Smooth muscle cell (in vitro differentiated cells): Measurements from ENCODE around the gene PARK7. TPM values are rescaled to one million over a fixed set of nuclear protein-coding genes. Genes with fewer than 3 reads are reported as not detected.
"Not testable (repeated sequence)": the region's sequence is repeated elsewhere in the genome, so short reads cannot be mapped to it uniquely, and the experiment has no call there.

Experiments
- DNase-seq: peaks from one replicate; lab custom pipeline; 2025; ENCODE audit not compliant: unreplicated experiment; lab: John Stamatoyannopoulos, UW
- H2AFZ ChIP-seq: fragments of 200-600 bp; sonication (generic); 2 replicates; pipeline ENCODE4 v1.6.0; 2016; ENCODE audit warnings: antibody characterized with exemption, low read depth, mild to moderate bottlenecking
- H3F3A ChIP-seq: fragments of 200-600 bp; sonication (generic); 2 replicates; pipeline ENCODE4 v1.6.0; 2017; ENCODE audit warnings: antibody characterized with exemption, low read depth
- H3K27ac ChIP-seq: fragments of 200-600 bp; sonication (generic); 2 replicates; pipeline ENCODE4 v1.5.1; 2016; ENCODE audit warnings: low read depth, mild to moderate bottlenecking
- H3K27me3 ChIP-seq: fragments of 200-600 bp; sonication (generic); 2 replicates; pipeline ENCODE4 v1.6.1; 2016; ENCODE audit warnings: low read depth, mild to moderate bottlenecking
- H3K36me3 ChIP-seq: fragments of 200-600 bp; sonication (generic); 2 replicates; pipeline ENCODE4 v1.5.1; 2016; ENCODE audit warnings: low read depth
- H3K4me1 ChIP-seq: fragments of 200-600 bp; sonication (generic); 2 replicates; pipeline ENCODE4 v1.5.1; 2016; ENCODE audit warnings: low read depth
- H3K4me2 ChIP-seq: fragments of 200-600 bp; sonication (generic); 2 replicates; pipeline ENCODE4 v1.6.0; 2016; ENCODE audit warnings: mild to moderate bottlenecking
- H3K4me3 ChIP-seq: fragments of 200-600 bp; sonication (generic); 2 replicates; pipeline ENCODE4 v1.5.1; 2016; ENCODE audit warnings: mild to moderate bottlenecking
- H3K79me2 ChIP-seq: fragments of 200-600 bp; sonication (generic); 2 replicates; pipeline ENCODE4 v1.6.0; 2016; ENCODE audit warnings: low read depth, mild to moderate bottlenecking
- H3K9ac ChIP-seq: fragments of 200-600 bp; sonication (generic); 2 replicates; pipeline ENCODE4 v1.6.0; 2016; ENCODE audit warnings: low read depth
- H3K9me3 ChIP-seq: fragments of 200-600 bp; sonication (generic); replicated peaks from 2 replicates; pipeline ENCODE4 v1.5.1; 2016; ENCODE audit warnings: low read depth
- H4K20me1 ChIP-seq: fragments of 200-600 bp; sonication (generic); 2 replicates; pipeline ENCODE4 v1.6.0; 2016; ENCODE audit warnings: low read depth
- CTCF ChIP-seq: fragments of 200-600 bp; sonication (generic); IDR thresholded peaks from 2 replicates; pipeline ENCODE4 v1.5.1; 2017; ENCODE audit warnings: borderline replicate concordance, mild to moderate bottlenecking, antibody characterized with exemption; ENCODE audit not compliant: insufficient read depth, poor library complexity, severe bottlenecking
- WGBS: methylation state at CpG from one replicate; pipeline ENCODE4 v1.1.7; 2016; ENCODE audit warnings: low lambda C conversion rate; 5-methylcytosine and 5-hydroxymethylcytosine counted together
- polyA plus RNA-seq: library from polyadenylated mRNA; unstranded; fragments of >200 nt; fragmentation: Nextera tagmentation; extraction: Ambion mirVana; gene quantifications from 2 replicates; pipeline ENCODE4 v1.2.1, GENCODE V29; 2016
- total RNA-seq: library from RNA; depleted of rRNA; stranded (reverse); fragments of >200 nt; gene quantifications from 2 replicates; pipeline ENCODE4 v1.2.3, GENCODE V29; 2014

PARK7 gene
- total and polyA plus RNA-seq, 2 experiments from 2014 or later = 179 to 461 TPM

GRCh38 chr1:7963841-7964240 is 2.3 kb downstream of the PARK7 start:
- H3K9me3 ChIP-seq, H3K27ac ChIP-seq, H3K4me2 ChIP-seq, H3K27me3 ChIP-seq, H3F3A ChIP-seq, DNase-seq, H3K4me3 ChIP-seq, H2AFZ ChIP-seq, H3K9ac ChIP-seq: not testable (repeated sequence)
- 97% methylated on average over 7 of the region's 7 CpGs for WGBS
- peaks cover 69% of the 10 kb centered on the region for H3K79me2 ChIP-seq
- H3K4me1 ChIP-seq = peaks cover 12% of the 10 kb centered on the region
- H3K36me3 ChIP-seq = peaks cover 17% of the 10 kb centered on the region
- peaks cover 24% of the 10 kb centered on the region for H4K20me1 ChIP-seq

GRCh38 chr1:7964476-7964875 is 3.0 kb downstream of the PARK7 start:
- no peak for DNase-seq
- H3K4me2 ChIP-seq = no peak overlapping the region
- WGBS = 100% methylated on average over 3 of the region's 3 CpGs
- no peak overlapping the region for H2AFZ ChIP-seq
- no peak overlapping the region for H3K4me3 ChIP-seq
- no peak overlapping the region for H3K27ac ChIP-seq
- no peak overlapping the region for H3K9ac ChIP-seq
- H3K9me3 ChIP-seq = no peaks in the 10 kb centered on the region
- no peak for TF ChIP-seq CTCF
- peaks cover 27% of the 10 kb centered on the region for H4K20me1 ChIP-seq
- H3F3A ChIP-seq = peaks cover 4% of the 10 kb centered on the region
- peaks cover 21% of the 10 kb centered on the region for H3K36me3 ChIP-seq
- no peaks in the 10 kb centered on the region for H3K27me3 ChIP-seq
- peaks cover 12% of the 10 kb centered on the region for H3K4me1 ChIP-seq
- H3K79me2 ChIP-seq = peaks cover 69% of the 10 kb centered on the region

GRCh38 chr1:7967196-7967595 is 5.7 kb downstream of the PARK7 start:
- Histone ChIP-seq H3K9ac (no peak overlapping the region), H2AFZ (no peak overlapping the region), H3K9me3 (no peaks in the 10 kb centered on the region), H3F3A (no peaks in the 10 kb centered on the region), H3K79me2 (peaks cover 64% of the 10 kb centered on the region), H3K4me2 (no peak overlapping the region), H3K27me3 (no peaks in the 10 kb centered on the region), H3K4me3 (no peak overlapping the region), H3K4me1 (peaks cover 8% of the 10 kb centered on the region), H4K20me1 (peaks cover 41% of the 10 kb centered on the region), H3K36me3 (peaks cover 33% of the 10 kb centered on the region), H3K27ac (no peak overlapping the region)
- DNase-seq = no peak
- TF ChIP-seq CTCF = no peak
- WGBS = 89% methylated on average over 1 of the region's 1 CpG

GRCh38 chr1:7967651-7968050 is 6.1 kb downstream of the PARK7 start:
- Histone ChIP-seq H3K27me3 (no peaks in the 10 kb centered on the region), H3K36me3 (peaks cover 33% of the 10 kb centered on the region), H3K9me3 (no peaks in the 10 kb centered on the region), H4K20me1 (peaks cover 45% of the 10 kb centered on the region), H3K4me1 (peaks cover 3% of the 10 kb centered on the region), H3K79me2 (peaks cover 63% of the 10 kb centered on the region), H3K4me3 (no peak overlapping the region), H3K4me2 (no peak overlapping the region), H3F3A (no peaks in the 10 kb centered on the region), H2AFZ (no peak overlapping the region), H3K27ac (no peak overlapping the region), H3K9ac (no peak overlapping the region)
- no peak for DNase-seq
- 97% methylated on average over 4 of the region's 4 CpGs for WGBS
- TF ChIP-seq CTCF = no peak
